HG03354 (cell line): Measurements from ENCODE around the gene OBSCN.

ENCODE experiments used
- ATAC-seq: cut with Tn5 transposase; IDR thresholded peaks from one replicate; pipeline ENCODE4 v1.9.1; 2021; ENCODE audit warnings: mild to moderate bottlenecking; ENCODE audit not compliant: unreplicated experiment, poor library complexity, severe bottlenecking

The OBSCN gene

DNA sequence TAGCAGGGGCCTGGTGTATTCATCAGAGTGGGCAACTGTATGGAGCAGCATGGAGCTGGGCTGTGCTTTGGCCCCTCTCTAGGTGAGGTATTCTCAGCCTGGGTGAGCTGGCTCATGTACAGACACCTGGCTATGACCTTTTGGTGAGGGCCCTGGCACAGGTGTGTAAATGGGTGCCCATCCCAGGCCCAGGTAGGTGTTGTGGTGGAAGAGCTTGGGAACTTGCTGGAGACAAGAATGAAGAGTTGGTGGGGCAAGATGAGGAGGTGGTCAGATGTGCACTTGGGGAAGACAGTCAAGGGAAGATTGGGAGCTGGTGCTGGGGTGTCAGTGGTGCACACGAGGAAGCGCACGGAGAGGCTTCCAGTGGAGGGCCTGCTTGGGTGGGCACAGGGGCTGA lies 103.2 kb downstream of the OBSCN start:
- ATAC-seq = no peak

- ATAC-seq = no peak
Measured at GRCh38 chr1:228312136-228312764, 104.4 kb downstream of the OBSCN start.

- ATAC-seq = no peak
Measured at GRCh38 chr1:228313536-228314277, 105.9 kb downstream of the OBSCN start.

GRCh38 chr1:228314315-228314657 lies 106.4 kb downstream of the OBSCN start:
- no peak for ATAC-seq

GRCh38 chr1:228314658-228315483 lies 107.0 kb downstream of the OBSCN start:
- no peak for ATAC-seq

GRCh38 chr1:228315484-228315944 lies 107.7 kb downstream of the OBSCN start:
- ATAC-seq = no peak

DNA sequence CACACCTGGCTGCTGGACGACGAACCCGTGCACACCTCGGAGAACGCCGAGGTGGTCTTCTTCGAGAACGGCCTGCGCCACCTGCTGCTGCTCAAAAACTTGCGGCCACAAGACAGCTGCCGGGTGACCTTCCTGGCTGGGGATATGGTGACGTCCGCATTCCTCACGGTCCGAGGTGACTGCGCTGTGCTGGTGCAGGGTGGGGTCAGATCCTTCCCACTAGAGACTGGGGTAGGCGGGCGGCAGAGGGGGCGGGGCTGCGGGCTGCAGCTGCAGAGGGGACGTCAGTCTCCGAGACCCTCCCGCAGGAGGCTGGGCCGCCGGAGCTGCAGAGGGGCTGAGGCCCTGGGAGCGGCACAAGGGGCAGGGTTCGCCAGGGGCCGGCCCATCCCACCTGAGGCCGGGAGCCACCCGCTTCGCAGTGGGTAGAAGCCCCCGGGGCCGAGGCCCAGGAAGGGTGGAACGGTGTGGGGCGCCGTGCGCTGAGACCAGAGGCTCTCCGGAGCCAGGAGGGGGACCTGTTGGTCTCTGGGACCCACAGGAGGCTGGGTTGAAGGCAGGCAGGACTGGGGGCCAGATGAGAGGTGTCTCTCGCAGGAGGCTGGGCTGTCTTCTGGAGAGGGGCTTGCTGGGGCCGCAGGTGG lies 108.2 kb downstream of the OBSCN start:
- no peak for ATAC-seq

DNA sequence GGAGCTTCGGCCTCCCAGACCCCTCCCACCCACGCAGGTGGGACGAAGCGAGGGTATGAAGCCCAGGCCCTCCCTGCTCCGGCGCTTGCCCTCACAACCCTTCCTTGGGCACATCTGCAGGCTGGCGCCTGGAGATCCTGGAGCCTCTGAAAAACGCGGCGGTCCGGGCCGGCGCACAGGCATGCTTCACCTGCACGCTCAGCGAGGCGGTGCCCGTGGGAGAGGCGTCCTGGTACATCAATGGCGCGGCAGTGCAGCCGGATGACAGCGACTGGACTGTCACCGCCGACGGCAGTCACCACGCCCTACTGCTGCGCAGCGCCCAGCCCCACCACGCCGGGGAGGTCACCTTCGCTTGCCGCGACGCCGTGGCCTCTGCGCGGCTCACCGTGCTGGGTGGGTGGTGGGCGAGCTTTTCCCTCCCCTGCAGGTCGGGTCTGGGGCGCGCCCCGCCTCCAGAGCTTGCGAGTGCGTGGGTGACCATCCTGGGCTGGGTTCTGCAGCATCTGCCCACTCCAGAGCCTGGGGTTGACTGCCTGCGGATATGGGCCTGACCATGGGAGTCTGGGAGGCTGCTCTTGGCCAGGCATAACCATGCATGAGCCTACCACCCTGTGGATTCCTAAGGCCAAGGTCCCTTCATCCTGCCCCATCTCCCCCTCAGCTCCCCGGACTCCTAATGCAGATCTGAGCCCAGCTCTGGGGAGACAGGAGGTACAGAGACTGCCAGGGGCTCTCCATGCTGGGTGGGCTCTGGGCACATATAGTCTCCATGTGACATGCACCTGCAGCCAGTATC lies 108.9 kb downstream of the OBSCN start:
- ATAC-seq = no peak

GRCh38 chr1:228317411-228317828 lies 109.6 kb downstream of the OBSCN start:
- no peak for ATAC-seq

- ATAC-seq = no peak
Measured at GRCh38 chr1:228317891-228318810, 110.3 kb downstream of the OBSCN start.

DNA sequence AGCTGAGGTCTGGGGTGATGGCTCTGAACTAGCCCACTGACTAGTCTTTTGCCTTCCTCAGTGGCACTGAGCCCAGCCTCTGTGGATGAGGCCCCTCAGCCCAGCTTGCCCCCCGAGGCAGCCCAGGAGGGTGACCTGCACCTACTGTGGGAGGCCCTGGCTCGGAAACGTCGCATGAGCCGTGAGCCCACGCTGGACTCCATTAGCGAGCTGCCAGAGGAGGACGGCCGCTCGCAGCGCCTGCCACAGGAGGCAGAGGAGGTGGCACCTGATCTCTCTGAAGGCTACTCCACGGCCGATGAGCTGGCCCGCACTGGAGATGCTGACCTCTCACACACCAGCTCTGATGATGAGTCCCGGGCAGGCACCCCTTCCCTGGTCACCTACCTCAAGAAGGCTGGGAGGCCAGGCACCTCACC lies 111.0 kb downstream of the OBSCN start:
- no peak for ATAC-seq

- ATAC-seq = no peak
Measured at GRCh38 chr1:228319352-228320088, 111.7 kb downstream of the OBSCN start.

DNA sequence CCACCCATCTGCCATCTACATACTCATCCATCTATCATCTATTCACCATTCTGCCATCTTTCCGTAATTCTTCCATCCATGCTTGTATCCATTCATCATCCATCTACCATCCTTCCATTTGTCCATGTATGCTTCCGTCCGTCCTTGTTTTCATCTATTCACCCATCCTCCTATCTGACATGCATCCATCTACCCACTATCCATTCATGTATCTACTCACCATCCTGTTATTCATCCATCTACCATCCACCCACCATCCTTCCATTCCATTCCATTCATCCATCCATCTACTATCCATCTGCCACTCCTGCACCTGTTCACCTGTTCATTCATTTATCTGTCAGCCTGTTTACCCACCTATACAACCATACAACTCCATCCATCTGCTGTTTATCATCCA lies 112.5 kb downstream of the OBSCN start:
- ATAC-seq = no peak

DNA sequence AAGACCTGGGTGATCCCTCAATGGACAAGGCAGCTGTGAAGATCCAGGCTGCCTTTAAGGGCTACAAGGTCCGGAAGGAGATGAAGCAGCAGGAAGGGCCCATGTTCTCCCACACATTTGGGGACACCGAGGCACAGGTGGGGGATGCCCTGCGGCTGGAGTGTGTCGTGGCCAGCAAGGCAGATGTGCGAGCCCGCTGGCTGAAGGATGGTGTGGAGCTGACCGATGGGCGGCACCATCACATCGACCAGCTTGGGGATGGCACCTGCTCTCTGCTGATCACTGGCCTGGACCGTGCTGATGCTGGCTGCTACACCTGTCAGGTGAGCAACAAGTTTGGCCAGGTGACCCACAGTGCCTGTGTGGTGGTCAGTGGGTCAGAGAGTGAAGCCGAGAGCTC lies 113.6 kb downstream of the OBSCN start:
- ATAC-seq = no peak

DNA sequence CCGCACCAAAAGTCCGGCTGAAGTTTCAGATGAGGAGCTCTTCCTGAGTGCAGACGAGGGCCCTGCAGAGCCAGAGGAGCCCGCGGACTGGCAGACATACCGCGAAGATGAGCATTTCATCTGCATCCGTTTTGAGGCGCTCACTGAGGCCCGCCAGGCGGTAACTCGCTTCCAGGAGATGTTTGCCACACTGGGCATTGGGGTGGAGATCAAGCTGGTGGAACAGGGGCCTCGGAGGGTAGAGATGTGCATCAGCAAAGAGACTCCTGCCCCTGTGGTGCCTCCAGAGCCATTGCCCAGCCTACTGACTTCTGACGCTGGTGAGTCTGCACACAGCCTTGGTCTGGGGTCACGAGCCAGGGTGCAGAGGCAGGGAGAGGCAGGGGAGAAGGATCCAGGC lies 114.1 kb downstream of the OBSCN start:
- no peak for ATAC-seq

DNA sequence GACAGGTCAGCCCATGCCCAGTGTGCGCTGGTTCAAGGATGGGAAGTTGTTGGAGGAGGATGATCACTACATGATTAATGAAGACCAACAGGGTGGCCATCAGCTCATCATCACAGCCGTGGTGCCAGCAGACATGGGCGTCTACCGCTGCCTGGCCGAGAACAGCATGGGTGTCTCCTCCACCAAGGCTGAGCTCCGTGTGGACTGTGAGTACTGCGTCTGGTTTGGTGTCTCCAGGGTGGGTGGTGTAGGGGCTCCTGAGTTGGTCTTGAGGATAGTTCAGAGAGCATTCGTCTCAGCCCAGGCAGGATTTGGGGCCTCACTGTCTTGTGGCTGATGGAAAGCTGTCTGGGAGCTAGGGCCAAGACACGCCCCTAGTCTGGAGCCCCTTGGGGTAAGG lies 115.6 kb downstream of the OBSCN start:
- no peak for ATAC-seq

- no peak for ATAC-seq
Measured at GRCh38 chr1:228325267-228325666, 117.4 kb downstream of the OBSCN start.

GRCh38 chr1:228329887-228330286 lies 122.0 kb downstream of the OBSCN start:
- no peak for ATAC-seq
